ENCODE data around the gene IL19. TPM values are rescaled to one million over a fixed set of nuclear protein-coding genes. Genes with fewer than 3 reads are reported as not detected.

IL19 gene
- total RNA-seq, 1 experiment from 2014 or later: not detected

DNA sequence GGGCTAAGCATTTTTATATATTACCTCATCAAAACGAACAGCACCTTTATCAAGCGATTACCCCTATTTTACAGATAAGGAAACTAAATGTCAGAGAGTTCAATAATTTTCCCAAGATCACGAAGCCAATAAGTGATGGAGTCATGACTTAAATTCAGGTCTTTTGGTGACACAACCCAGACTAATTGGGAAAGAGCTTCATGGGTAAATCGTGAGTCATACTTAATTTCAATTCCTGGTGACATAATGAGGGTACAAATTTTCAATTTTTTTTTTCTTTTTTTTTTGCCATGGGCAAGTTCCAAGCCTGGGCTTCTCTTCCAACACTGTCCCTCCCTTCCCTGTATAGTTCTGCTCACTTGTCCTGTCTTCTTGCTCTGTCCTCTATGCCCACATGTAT is 31.8 kb downstream of the IL19 start:
- Mint-ChIP-seq H3K27ac (no peak overlapping the region), H3K27me3 (ENCODE audit: low read depth) (peaks cover 2% of the 10 kb centered on the region; the same call in 1 of the 2 replicates), H3K4me1 (no peaks in the 10 kb centered on the region), H3K4me3 (no peak overlapping the region), H3K36me3 (no peaks in the 10 kb centered on the region), H3K9me3 (no peaks in the 10 kb centered on the region)
- DNase-seq (ENCODE audit: low spot score) (no peak), ATAC-seq (no peak)
- ChIA-PET CTCF (interaction anchor here (0.7 kb wide), 1 partner anchor 110 kb away, joined by 4 read pairs; no protein-coding TSS in a partner anchor), POLR2A (no interaction called here)
- TF ChIP-seq, protein P1, sequence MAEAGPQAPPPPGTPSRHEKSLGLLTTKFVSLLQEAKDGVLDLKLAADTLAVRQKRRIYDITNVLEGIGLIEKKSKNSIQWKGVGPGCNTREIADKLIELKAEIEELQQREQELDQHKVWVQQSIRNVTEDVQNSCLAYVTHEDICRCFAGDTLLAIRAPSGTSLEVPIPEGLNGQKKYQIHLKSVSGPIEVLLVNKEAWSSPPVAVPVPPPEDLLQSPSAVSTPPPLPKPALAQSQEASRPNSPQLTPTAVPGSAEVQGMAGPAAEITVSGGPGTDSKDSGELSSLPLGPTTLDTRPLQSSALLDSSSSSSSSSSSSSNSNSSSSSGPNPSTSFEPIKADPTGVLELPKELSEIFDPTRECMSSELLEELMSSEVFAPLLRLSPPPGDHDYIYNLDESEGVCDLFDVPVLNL (CRISPR knock-in tag; IDR thresholded peaks at IDR 0.05; ENCODE audit: borderline replicate concordance, low read depth): no peak
- no peak for TF ChIP-seq ZNF263 (CRISPR knock-in tag; IDR thresholded peaks at IDR 0.05; ENCODE audit: low read depth)
- TF ChIP-seq ELF4 (CRISPR knock-in tag; IDR thresholded peaks at IDR 0.05; ENCODE audit: low read depth): no peak
- TF ChIP-seq NFYB (CRISPR knock-in tag; conservative IDR thresholded peaks at IDR 0.05; ENCODE audit: low read depth): no peak
- TF ChIP-seq ETV6 (CRISPR knock-in tag; IDR thresholded peaks at IDR 0.05): no peak
- no peak for TF ChIP-seq ZNF396 (CRISPR knock-in tag; IDR thresholded peaks at IDR 0.05; ENCODE audit: borderline replicate concordance)
- TF ChIP-seq, protein P2, sequence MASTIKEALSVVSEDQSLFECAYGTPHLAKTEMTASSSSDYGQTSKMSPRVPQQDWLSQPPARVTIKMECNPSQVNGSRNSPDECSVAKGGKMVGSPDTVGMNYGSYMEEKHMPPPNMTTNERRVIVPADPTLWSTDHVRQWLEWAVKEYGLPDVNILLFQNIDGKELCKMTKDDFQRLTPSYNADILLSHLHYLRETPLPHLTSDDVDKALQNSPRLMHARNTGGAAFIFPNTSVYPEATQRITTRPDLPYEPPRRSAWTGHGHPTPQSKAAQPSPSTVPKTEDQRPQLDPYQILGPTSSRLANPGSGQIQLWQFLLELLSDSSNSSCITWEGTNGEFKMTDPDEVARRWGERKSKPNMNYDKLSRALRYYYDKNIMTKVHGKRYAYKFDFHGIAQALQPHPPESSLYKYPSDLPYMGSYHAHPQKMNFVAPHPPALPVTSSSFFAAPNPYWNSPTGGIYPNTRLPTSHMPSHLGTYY (CRISPR knock-in tag; IDR thresholded peaks at IDR 0.05): no peak
- no peak for TF ChIP-seq TP53 (CRISPR knock-in tag; IDR thresholded peaks at IDR 0.05)
- no peak for TF ChIP-seq ZNF138 (CRISPR knock-in tag; conservative IDR thresholded peaks at IDR 0.05)
- TF ChIP-seq, protein P3, sequence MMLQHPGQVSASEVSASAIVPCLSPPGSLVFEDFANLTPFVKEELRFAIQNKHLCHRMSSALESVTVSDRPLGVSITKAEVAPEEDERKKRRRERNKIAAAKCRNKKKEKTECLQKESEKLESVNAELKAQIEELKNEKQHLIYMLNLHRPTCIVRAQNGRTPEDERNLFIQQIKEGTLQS (CRISPR knock-in tag; conservative IDR thresholded peaks at IDR 0.05): no peak
- TF ChIP-seq, protein P4, sequence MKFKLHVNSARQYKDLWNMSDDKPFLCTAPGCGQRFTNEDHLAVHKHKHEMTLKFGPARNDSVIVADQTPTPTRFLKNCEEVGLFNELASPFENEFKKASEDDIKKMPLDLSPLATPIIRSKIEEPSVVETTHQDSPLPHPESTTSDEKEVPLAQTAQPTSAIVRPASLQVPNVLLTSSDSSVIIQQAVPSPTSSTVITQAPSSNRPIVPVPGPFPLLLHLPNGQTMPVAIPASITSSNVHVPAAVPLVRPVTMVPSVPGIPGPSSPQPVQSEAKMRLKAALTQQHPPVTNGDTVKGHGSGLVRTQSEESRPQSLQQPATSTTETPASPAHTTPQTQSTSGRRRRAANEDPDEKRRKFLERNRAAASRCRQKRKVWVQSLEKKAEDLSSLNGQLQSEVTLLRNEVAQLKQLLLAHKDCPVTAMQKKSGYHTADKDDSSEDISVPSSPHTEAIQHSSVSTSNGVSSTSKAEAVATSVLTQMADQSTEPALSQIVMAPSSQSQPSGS (CRISPR knock-in tag; IDR thresholded peaks at IDR 0.05; ENCODE audit: borderline replicate concordance, low read depth): no peak

DNA sequence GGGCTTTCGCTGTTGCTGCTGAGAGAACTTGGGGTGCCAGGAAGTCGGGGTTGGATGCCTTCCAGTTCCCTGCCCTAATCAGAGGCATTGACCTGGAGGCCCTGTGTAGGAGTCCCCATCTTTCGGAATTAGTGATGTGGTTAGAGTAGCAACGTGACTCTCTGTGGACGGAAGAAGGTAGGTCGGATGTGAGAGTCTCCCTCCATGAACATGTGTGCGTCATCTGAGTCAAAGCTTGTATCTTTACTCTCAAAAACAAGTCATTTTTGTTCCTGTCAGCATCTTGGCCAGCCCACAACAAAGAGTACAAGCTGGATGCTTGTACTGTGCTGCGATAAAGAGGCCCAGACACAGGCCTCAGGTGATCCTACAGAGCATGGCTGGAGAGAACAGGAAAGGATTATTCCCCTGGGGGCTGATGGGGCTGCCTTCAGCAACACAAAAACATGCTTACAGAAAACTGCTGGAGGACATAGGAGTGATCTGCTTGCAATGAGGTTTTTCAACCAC is 32.7 kb downstream of the IL19 start:
- Mint-ChIP-seq H3K9me3 (no peaks in the 10 kb centered on the region), H3K4me3 (no peak overlapping the region), H3K4me1 (no peaks in the 10 kb centered on the region), H3K27me3 (ENCODE audit: low read depth) (peaks cover 2% of the 10 kb centered on the region; the same call in 1 of the 2 replicates), H3K36me3 (no peaks in the 10 kb centered on the region), H3K27ac (no peak overlapping the region)
- POLR2A ChIA-PET: no interaction called here
- CTCF ChIA-PET: interaction anchor here (0.7 to 1.2 kb wide), 2 partner anchors 63 to 68 kb away, joined by 3 read pairs; no protein-coding TSS in a partner anchor
- ATAC-seq (peak; percentile 55; the same call in 1 of the 2 replicates), DNase-seq (ENCODE audit: low spot score) (no peak)
- no peak for TF ChIP-seq RELA (CRISPR knock-in tag; IDR thresholded peaks at IDR 0.05; ENCODE audit: borderline replicate concordance)
- TF ChIP-seq JUN (CRISPR knock-in tag; IDR thresholded peaks at IDR 0.05): no peak
- TF ChIP-seq, protein P5, sequence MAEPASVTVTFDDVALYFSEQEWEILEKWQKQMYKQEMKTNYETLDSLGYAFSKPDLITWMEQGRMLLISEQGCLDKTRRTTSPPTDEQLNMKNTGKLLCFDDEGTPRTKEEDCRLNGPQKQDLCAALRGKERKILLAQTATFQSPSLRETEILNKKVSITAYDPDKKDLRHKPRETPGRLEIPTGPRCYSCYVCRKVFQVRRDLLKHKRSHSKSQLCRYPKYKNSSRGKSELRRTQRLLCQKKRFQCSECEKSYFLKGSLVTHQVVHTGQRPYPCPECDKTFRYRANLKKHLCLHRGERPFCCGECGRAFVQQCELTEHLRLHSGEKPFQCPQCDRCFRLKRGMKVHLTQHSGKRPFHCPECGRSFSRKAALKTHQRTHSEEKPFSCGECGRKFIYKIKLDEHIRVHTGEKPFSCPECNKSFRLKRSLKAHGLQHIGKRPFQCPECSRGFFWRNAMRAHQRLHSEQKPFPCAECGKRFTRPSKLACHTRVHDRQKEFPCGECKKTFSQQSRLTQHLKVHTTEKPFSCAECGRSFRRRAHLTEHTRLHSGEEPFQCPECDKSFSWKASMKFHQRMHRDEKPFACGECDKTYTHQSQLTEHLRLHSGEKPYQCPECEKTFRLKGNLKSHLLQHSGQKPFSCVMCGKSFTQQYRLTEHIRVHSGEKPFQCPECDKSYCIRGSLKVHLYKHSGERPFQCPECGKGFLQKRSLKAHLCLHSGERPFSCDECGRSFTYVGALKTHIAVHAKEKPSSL (CRISPR knock-in tag; conservative IDR thresholded peaks at IDR 0.05): no peak
- TF ChIP-seq, protein P6, sequence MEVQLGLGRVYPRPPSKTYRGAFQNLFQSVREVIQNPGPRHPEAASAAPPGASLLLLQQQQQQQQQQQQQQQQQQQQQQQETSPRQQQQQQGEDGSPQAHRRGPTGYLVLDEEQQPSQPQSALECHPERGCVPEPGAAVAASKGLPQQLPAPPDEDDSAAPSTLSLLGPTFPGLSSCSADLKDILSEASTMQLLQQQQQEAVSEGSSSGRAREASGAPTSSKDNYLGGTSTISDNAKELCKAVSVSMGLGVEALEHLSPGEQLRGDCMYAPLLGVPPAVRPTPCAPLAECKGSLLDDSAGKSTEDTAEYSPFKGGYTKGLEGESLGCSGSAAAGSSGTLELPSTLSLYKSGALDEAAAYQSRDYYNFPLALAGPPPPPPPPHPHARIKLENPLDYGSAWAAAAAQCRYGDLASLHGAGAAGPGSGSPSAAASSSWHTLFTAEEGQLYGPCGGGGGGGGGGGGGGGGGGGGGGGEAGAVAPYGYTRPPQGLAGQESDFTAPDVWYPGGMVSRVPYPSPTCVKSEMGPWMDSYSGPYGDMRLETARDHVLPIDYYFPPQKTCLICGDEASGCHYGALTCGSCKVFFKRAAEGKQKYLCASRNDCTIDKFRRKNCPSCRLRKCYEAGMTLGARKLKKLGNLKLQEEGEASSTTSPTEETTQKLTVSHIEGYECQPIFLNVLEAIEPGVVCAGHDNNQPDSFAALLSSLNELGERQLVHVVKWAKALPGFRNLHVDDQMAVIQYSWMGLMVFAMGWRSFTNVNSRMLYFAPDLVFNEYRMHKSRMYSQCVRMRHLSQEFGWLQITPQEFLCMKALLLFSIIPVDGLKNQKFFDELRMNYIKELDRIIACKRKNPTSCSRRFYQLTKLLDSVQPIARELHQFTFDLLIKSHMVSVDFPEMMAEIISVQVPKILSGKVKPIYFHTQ (CRISPR knock-in tag; IDR thresholded peaks at IDR 0.05): no peak
- TF ChIP-seq, protein P7, sequence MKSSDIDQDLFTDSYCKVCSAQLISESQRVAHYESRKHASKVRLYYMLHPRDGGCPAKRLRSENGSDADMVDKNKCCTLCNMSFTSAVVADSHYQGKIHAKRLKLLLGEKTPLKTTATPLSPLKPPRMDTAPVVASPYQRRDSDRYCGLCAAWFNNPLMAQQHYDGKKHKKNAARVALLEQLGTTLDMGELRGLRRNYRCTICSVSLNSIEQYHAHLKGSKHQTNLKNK (CRISPR knock-in tag; IDR thresholded peaks at IDR 0.05): no peak
- no peak for TF ChIP-seq RORB (CRISPR knock-in tag; IDR thresholded peaks at IDR 0.05)

All from WTC11 (cell line).